ENCODE measurements around the gene FAM163B. TPM values are rescaled to one million over a fixed set of nuclear protein-coding genes. Genes with fewer than 3 reads are reported as not detected.

FAM163B gene
- total RNA-seq, 1 experiment from 2014 or later = 2.0 TPM

DNA sequence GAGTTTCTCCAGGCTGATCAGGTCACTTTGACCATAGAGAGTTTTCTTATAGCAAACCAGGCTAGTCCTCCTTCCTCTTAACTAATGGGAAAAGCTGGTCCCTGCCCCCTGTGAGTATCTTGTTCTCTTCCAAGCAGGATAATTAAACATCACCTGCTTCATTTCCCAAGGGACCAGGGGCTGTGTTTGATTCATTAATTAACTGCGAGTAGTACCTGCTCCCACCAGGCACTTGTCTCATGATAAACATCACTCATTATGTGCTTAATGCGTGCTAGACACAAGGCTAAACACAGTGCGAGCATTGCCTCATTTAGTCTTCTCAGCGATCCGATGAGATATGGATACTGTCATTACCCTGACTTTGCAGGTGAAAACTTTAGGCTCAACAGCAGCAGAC, 1.7 kb upstream of the FAM163B start (continued):
- no peak for TF ChIP-seq ZNF138 (CRISPR knock-in tag; conservative IDR thresholded peaks at IDR 0.05)

DNA sequence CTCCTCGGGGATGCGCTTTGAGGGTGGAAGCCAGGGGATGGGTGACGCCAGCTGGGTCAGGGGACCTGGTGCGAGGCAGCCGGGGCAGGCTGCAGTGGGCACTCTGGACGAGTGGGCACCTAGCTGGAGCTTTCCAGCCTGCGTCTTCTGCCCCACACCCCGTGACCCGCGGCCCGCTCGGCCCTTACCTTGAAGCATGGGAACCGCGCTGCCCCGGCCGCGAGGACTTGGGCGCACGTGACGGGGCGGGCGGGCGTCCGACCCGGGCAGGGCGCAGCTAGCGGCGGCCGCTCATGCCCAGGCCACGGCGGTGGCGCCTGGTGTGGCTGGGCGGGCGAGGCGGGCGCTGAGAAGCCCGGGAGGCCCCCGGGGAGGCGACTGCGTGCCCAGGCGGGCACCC, 300 bp downstream of the FAM163B start:
- peak overlapping the region; percentile 22; the same call in 1 of the 2 replicates for H3K4me3 Mint-ChIP-seq
- no peaks in the 10 kb centered on the region for H3K36me3 Mint-ChIP-seq
- peaks cover 35% of the 10 kb centered on the region for H3K27me3 Mint-ChIP-seq (ENCODE audit: low read depth)
- TF ChIP-seq, protein P1, sequence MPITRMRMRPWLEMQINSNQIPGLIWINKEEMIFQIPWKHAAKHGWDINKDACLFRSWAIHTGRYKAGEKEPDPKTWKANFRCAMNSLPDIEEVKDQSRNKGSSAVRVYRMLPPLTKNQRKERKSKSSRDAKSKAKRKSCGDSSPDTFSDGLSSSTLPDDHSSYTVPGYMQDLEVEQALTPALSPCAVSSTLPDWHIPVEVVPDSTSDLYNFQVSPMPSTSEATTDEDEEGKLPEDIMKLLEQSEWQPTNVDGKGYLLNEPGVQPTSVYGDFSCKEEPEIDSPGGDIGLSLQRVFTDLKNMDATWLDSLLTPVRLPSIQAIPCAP (CRISPR knock-in tag; IDR thresholded peaks at IDR 0.05) = peak; percentile 30; the same call in 1 of the 2 replicates
- TF ChIP-seq, protein P2, sequence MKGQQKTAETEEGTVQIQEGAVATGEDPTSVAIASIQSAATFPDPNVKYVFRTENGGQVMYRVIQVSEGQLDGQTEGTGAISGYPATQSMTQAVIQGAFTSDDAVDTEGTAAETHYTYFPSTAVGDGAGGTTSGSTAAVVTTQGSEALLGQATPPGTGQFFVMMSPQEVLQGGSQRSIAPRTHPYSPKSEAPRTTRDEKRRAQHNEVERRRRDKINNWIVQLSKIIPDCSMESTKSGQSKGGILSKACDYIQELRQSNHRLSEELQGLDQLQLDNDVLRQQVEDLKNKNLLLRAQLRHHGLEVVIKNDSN (CRISPR knock-in tag; IDR thresholded peaks at IDR 0.05) = peak; percentile 59
- TF ChIP-seq, protein P3, sequence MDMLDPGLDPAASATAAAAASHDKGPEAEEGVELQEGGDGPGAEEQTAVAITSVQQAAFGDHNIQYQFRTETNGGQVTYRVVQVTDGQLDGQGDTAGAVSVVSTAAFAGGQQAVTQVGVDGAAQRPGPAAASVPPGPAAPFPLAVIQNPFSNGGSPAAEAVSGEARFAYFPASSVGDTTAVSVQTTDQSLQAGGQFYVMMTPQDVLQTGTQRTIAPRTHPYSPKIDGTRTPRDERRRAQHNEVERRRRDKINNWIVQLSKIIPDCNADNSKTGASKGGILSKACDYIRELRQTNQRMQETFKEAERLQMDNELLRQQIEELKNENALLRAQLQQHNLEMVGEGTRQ (CRISPR knock-in tag; IDR thresholded peaks at IDR 0.05) = peak; percentile 85
- TF ChIP-seq, protein P4, sequence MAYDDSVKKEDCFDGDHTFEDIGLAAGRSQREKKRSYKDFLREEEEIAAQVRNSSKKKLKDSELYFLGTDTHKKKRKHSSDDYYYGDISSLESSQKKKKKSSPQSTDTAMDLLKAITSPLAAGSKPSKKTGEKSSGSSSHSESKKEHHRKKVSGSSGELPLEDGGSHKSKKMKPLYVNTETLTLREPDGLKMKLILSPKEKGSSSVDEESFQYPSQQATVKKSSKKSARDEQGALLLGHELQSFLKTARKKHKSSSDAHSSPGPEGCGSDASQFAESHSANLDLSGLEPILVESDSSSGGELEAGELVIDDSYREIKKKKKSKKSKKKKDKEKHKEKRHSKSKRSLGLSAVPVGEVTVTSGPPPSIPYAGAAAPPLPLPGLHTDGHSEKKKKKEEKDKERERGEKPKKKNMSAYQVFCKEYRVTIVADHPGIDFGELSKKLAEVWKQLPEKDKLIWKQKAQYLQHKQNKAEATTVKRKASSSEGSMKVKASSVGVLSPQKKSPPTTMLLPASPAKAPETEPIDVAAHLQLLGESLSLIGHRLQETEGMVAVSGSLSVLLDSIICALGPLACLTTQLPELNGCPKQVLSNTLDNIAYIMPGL (CRISPR knock-in tag; IDR thresholded peaks at IDR 0.05) = no peak
- ATAC-seq = peak; percentile 65
- no peak overlapping the region for H3K27ac Mint-ChIP-seq
- no peak for DNase-seq (ENCODE audit: low spot score)
- no peaks in the 10 kb centered on the region for H3K9me3 Mint-ChIP-seq
- CTCF ChIA-PET = interaction anchor here (1.0 to 2.1 kb wide), 4 partner anchors 19 to 107 kb away, joined by 3 to 10 read pairs (median 4); no protein-coding TSS in a partner anchor
- POLR2A ChIA-PET = no interaction called here
- peaks cover 7% of the 10 kb centered on the region for H3K4me1 Mint-ChIP-seq

DNA sequence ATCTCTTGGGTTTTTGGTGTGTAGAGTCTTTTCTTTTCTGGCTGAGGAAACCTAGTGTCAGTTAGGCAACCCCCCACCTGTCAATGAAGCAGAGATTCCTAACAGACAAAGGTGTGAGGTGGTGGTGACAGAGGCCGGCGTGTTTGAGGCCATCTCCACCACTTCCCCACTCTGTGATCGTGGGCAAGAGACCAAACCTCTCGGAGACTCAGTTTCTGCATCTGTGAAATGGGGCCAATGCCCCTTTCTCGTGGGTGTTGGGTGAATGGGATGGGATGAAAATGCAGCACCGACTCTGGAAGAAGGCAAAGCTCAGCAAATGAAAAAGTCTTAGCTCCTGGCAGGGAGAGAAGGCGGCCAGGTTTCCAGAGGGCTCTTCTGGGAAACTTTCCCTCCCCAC, 807 bp downstream of the FAM163B start:
- Mint-ChIP-seq H3K4me1 (peaks cover 7% of the 10 kb centered on the region), H3K27ac (no peak overlapping the region), H3K36me3 (no peaks in the 10 kb centered on the region), H3K27me3 (ENCODE audit: low read depth) (peaks cover 35% of the 10 kb centered on the region), H3K9me3 (no peaks in the 10 kb centered on the region), H3K4me3 (peak overlapping the region; percentile 53)
- ATAC-seq (no peak), DNase-seq (ENCODE audit: low spot score) (no peak)
- CTCF ChIA-PET = interaction anchor here (1.0 to 2.1 kb wide), 4 partner anchors 19 to 107 kb away, joined by 3 to 10 read pairs (median 4); no protein-coding TSS in a partner anchor
- POLR2A ChIA-PET = no interaction called here
- TF ChIP-seq TEAD4 (CRISPR knock-in tag; IDR thresholded peaks at IDR 0.05) (no peak), MYBL2 (CRISPR knock-in tag; IDR thresholded peaks at IDR 0.05) (no peak), CBFB (CRISPR knock-in tag; IDR thresholded peaks at IDR 0.05; ENCODE audit: low read depth) (no peak), KAT7 (CRISPR knock-in tag; IDR thresholded peaks at IDR 0.05; ENCODE audit: borderline replicate concordance) (no peak), ZNF263 (CRISPR knock-in tag; IDR thresholded peaks at IDR 0.05; ENCODE audit: low read depth) (no peak), ATF1 (CRISPR knock-in tag; IDR thresholded peaks at IDR 0.05) (no peak)
- TF ChIP-seq, protein P4 (CRISPR knock-in tag; IDR thresholded peaks at IDR 0.05) = no peak
- TF ChIP-seq, protein P5, sequence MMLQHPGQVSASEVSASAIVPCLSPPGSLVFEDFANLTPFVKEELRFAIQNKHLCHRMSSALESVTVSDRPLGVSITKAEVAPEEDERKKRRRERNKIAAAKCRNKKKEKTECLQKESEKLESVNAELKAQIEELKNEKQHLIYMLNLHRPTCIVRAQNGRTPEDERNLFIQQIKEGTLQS (CRISPR knock-in tag; conservative IDR thresholded peaks at IDR 0.05) = no peak
- TF ChIP-seq, protein P6, sequence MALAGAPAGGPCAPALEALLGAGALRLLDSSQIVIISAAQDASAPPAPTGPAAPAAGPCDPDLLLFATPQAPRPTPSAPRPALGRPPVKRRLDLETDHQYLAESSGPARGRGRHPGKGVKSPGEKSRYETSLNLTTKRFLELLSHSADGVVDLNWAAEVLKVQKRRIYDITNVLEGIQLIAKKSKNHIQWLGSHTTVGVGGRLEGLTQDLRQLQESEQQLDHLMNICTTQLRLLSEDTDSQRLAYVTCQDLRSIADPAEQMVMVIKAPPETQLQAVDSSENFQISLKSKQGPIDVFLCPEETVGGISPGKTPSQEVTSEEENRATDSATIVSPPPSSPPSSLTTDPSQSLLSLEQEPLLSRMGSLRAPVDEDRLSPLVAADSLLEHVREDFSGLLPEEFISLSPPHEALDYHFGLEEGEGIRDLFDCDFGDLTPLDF (CRISPR knock-in tag; IDR thresholded peaks at IDR 0.05) = no peak
- TF ChIP-seq, protein P1 (CRISPR knock-in tag; IDR thresholded peaks at IDR 0.05) = no peak
- TF ChIP-seq, protein P7, sequence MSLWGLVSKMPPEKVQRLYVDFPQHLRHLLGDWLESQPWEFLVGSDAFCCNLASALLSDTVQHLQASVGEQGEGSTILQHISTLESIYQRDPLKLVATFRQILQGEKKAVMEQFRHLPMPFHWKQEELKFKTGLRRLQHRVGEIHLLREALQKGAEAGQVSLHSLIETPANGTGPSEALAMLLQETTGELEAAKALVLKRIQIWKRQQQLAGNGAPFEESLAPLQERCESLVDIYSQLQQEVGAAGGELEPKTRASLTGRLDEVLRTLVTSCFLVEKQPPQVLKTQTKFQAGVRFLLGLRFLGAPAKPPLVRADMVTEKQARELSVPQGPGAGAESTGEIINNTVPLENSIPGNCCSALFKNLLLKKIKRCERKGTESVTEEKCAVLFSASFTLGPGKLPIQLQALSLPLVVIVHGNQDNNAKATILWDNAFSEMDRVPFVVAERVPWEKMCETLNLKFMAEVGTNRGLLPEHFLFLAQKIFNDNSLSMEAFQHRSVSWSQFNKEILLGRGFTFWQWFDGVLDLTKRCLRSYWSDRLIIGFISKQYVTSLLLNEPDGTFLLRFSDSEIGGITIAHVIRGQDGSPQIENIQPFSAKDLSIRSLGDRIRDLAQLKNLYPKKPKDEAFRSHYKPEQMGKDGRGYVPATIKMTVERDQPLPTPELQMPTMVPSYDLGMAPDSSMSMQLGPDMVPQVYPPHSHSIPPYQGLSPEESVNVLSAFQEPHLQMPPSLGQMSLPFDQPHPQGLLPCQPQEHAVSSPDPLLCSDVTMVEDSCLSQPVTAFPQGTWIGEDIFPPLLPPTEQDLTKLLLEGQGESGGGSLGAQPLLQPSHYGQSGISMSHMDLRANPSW (CRISPR knock-in tag; conservative IDR thresholded peaks at IDR 0.05; ENCODE audit: low read depth) = no peak
- TF ChIP-seq, protein P8, sequence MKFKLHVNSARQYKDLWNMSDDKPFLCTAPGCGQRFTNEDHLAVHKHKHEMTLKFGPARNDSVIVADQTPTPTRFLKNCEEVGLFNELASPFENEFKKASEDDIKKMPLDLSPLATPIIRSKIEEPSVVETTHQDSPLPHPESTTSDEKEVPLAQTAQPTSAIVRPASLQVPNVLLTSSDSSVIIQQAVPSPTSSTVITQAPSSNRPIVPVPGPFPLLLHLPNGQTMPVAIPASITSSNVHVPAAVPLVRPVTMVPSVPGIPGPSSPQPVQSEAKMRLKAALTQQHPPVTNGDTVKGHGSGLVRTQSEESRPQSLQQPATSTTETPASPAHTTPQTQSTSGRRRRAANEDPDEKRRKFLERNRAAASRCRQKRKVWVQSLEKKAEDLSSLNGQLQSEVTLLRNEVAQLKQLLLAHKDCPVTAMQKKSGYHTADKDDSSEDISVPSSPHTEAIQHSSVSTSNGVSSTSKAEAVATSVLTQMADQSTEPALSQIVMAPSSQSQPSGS (CRISPR knock-in tag; IDR thresholded peaks at IDR 0.05; ENCODE audit: borderline replicate concordance, low read depth) = no peak
- TF ChIP-seq, protein P9, sequence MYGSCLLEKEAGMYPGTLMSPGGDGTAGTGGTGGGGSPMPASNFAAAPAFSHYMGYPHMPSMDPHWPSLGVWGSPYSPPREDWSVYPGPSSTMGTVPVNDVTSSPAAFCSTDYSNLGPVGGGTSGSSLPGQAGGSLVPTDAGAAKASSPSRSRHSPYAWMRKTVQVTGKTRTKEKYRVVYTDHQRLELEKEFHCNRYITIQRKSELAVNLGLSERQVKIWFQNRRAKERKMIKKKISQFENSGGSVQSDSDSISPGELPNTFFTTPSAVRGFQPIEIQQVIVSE (CRISPR knock-in tag; IDR thresholded peaks at IDR 0.05; ENCODE audit: borderline replicate concordance) = no peak

All from WTC11 (cell line).